Measurements from ENCODE around the gene UTS2R.
"Not testable (repeated sequence)": the region's sequence is repeated elsewhere in the genome, so short reads cannot be mapped to it uniquely, and the experiment has no call there.

DNA sequence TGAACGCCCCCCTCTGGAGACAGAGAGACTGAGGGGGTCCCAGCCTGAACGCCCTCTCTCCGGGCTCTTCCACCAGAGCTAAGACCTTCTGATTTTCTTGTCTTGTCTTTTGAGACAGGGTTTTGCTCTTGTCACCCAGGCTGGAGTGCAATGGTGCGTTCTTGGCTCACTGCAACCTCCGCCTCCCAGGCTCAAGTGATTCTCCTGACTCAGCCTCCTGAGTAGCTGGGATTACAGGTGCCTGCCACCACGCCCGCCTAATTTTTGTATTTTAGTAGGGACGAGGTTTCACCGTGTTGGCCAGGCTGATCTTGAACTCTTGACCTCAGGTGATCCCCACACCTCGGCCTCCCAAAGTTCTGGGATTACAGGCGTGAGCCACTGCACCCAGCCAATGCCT lies 23.6 kb upstream of the UTS2R start:
- not testable (repeated sequence) for TF ChIP-seq CTCF (IDR thresholded peaks at IDR 0.05; ENCODE audit: low read depth, low read length); EZH2phosphoT487 (IDR thresholded peaks at IDR 0.05; ENCODE audit: low read depth)
